Dedifferentiated amniotic fluid mesenchymal stem cell (primary cell): ENCODE results near the gene CSTF1.

Source experiments
- DNase-seq: peaks from one replicate; pipeline ENCODE4 v3.0.0-alpha.2; 2016; ENCODE audit errors: extremely low spot score

CSTF1 gene

DNA sequence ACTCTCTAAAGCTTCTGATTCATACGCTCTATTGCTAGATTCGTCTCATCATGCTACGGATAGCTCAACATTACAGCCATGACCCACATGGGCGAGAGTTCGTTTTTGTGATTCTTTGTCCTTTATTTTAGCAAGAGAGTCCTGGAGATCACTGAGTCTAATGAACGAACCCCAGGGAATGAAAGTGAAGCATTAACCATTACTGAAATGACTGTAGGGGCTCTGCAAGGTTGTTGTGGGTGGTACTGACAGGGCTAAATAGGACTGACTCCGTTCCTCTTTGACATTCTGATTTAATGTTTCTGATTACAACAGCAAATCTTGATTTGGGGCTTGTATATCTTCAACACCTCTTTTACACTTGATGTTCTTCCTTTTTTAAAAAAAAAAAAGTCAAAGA, 62.3 kb downstream of the CSTF1 start:
- no peak for DNase-seq
